ENCODE results near the gene LPAR1. TPM values are rescaled to one million over a fixed set of nuclear protein-coding genes. Genes with fewer than 3 reads are reported as not detected.
A peak's percentile ranks its signal among the peaks of the same experiment; 100 is the strongest.

LPAR1 gene
- total RNA-seq, 1 donor from 2014 or later = 7.5 TPM

GRCh38 chr9:110951805-110952539, 86.3 kb downstream of the LPAR1 start:
- no peak for ATAC-seq

GRCh38 chr9:110950041-110950645, 88.1 kb downstream of the LPAR1 start:
- ATAC-seq = no peak

- no peak for ATAC-seq
These were observed 89.2 kb downstream of the LPAR1 start for GRCh38 chr9:110949081-110949480.

- no peak for ATAC-seq
These were observed 90.7 kb downstream of the LPAR1 start for GRCh38 chr9:110947491-110948044.

- ATAC-seq = no peak
These were observed 95.7 kb downstream of the LPAR1 start for GRCh38 chr9:110942522-110942921.

GRCh38 chr9:110940951-110941557, 97.2 kb downstream of the LPAR1 start:
- ATAC-seq = no peak

GRCh38 chr9:110939573-110939972, 98.7 kb downstream of the LPAR1 start:
- ATAC-seq = no peak

GRCh38 chr9:110939047-110939446, 99.2 kb downstream of the LPAR1 start:
- ATAC-seq = no peak

- ATAC-seq = no peak
These were observed 100.0 kb downstream of the LPAR1 start for GRCh38 chr9:110938242-110938641.

- ATAC-seq = peak; percentile 24
These were observed 101.4 kb downstream of the LPAR1 start for GRCh38 chr9:110936719-110937452.

- ATAC-seq = peak; percentile 22
These were observed 102.0 kb downstream of the LPAR1 start for GRCh38 chr9:110936237-110936636.

- no peak for ATAC-seq
These were observed 102.4 kb downstream of the LPAR1 start for GRCh38 chr9:110935829-110936228.

- no peak for ATAC-seq
These were observed 104.8 kb downstream of the LPAR1 start for GRCh38 chr9:110933350-110934001.

- no peak for ATAC-seq
These were observed 105.4 kb downstream of the LPAR1 start for GRCh38 chr9:110932863-110933262.

- ATAC-seq = no peak
These were observed 109.7 kb downstream of the LPAR1 start for GRCh38 chr9:110928599-110928998.

GRCh38 chr9:110926828-110927487, 111.3 kb downstream of the LPAR1 start:
- ATAC-seq = peak; percentile 45

- no peak for ATAC-seq
These were observed 114.7 kb downstream of the LPAR1 start for GRCh38 chr9:110923601-110924000.

- ATAC-seq = no peak
These were observed 116.1 kb downstream of the LPAR1 start for GRCh38 chr9:110922145-110922544.

- no peak for ATAC-seq
These were observed 116.6 kb downstream of the LPAR1 start for GRCh38 chr9:110921705-110922104.

GRCh38 chr9:110919609-110920008, 118.7 kb downstream of the LPAR1 start:
- ATAC-seq = no peak

- ATAC-seq = no peak
These were observed 119.2 kb downstream of the LPAR1 start for GRCh38 chr9:110919050-110919435.
